K562 (cell line): ENCODE measurements around the gene TAAR1.

Experiments
- FOSL1 ChIP-seq: fragments of 200-800 bp; sonication (Bioruptor generic); conservative IDR thresholded peaks from 2 replicates; pipeline ENCODE4 v1.6.1; 2016; ENCODE audit warnings: missing genetic modification characterization, missing compliant biosample characterization
- JUNB ChIP-seq: fragments of 450-650 bp; formaldehyde crosslinking; conservative IDR thresholded peaks from 2 replicates; pipeline ENCODE4 v1.4.0; 2020; ENCODE audit warnings: mild to moderate bottlenecking
- SP1 ChIP-seq: sonication (generic); formaldehyde crosslinking; IDR thresholded peaks from 2 replicates; pipeline ENCODE4 v1.8.1; 2022; ENCODE audit warnings: mild to moderate bottlenecking, missing genetic modification reagents
- TCF7L2 ChIP-seq: fragments of 150-350 bp; IDR thresholded peaks from 2 replicates; pipeline ENCODE4 v1.6.1; 2016; ENCODE audit warnings: low read depth, mild to moderate bottlenecking, low read length, moderate library complexity
- ZNF766 ChIP-seq: fragments of 200-800 bp; sonication (Bioruptor generic); conservative IDR thresholded peaks from 2 replicates; pipeline ENCODE4 v1.6.1; 2016; ENCODE audit warnings: missing genetic modification characterization, missing compliant biosample characterization

DNA sequence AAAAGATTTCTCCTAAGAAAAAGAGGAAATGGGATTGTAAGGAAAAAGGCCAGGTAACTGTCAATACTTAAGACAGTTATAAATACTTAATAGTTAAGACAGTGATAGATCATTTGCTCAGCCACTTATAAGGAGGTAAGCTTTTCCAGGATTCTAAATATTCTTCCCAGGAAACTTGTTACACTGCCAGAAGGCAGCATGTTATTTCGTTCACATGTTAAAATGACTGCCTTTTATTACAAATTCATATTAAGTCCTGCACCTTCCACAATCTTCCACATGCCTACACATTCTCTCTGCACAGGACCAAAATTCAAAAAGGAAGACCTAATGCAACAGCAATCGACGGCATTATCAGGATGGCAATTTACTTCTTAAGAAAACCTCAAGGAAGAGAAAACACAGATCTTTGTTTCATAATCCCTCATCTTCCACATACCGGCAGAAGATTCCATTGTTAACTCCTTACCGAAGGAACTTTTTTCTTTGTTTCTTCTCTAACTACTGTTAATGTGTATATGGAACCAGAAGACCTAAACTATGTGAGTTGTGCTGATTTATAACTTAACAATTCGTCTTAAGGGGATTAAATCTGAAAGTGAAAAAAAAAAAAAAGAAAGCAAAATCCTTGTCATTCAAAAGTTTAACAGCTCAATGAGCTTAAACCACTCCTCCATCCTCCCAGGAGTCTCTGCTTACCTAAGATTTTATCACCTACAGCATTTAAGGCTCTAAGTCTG, 35.7 kb downstream of the TAAR1 start:
- no peak for TF ChIP-seq TCF7L2
- no peak for TF ChIP-seq JUNB (CRISPR knock-in tag)
- TF ChIP-seq SP1 (CRISPR knock-in tag) = no peak
- no peak for TF ChIP-seq FOSL1
- TF ChIP-seq ZNF766 (CRISPR knock-in tag) = no peak
